Measurements from ENCODE around the gene PRKG1. TPM values are rescaled to one million over a fixed set of nuclear protein-coding genes. Genes with fewer than 3 reads are reported as not detected.
"Not testable (repeated sequence)": the region's sequence is repeated elsewhere in the genome, so short reads cannot be mapped to it uniquely, and the experiment has no call there.

The PRKG1 gene
- total and polyA plus RNA-seq, 2 experiments from 2014 or later: 18.2 to 21.1 TPM

GRCh38 chr10:51159841-51160240 lies 85.6 kb downstream of the PRKG1 start:
- Mint-ChIP-seq H3K27ac (no peak overlapping the region), H3K36me3 (ENCODE audit: low read depth) (peaks cover 22% of the 10 kb centered on the region), H3K27me3 (ENCODE audit: insufficient read depth, low read depth, poor library complexity) (no peaks in the 10 kb centered on the region), H3K4me1 (peaks cover 17% of the 10 kb centered on the region), H3K4me3 (no peak overlapping the region), H3K9me3 (peaks cover 19% of the 10 kb centered on the region)
- Histone ChIP-seq H3K79me2 (replicated peaks; ENCODE audit: insufficient read depth) (no peaks in the 10 kb centered on the region), H3K27me3 (ENCODE audit: insufficient read depth) (no peaks in the 10 kb centered on the region), H3F3A (replicated peaks; ENCODE audit: low read depth) (no peaks in the 10 kb centered on the region), H2AFZ (no peak overlapping the region), H3K4me2 (no peak overlapping the region), H3K4me3 (no peak overlapping the region), H3K4me1 (ENCODE audit: insufficient read depth) (peaks cover 12% of the 10 kb centered on the region), H3K9me2 (ENCODE audit: insufficient read depth) (no peaks in the 10 kb centered on the region), H3K27ac (ENCODE audit: low read depth) (no peak overlapping the region), H3K36me3 (ENCODE audit: insufficient read depth) (no peaks in the 10 kb centered on the region), H4K20me1 (replicated peaks; ENCODE audit: insufficient read depth) (no peaks in the 10 kb centered on the region)
- ATAC-seq: no peak
- DNase-seq (ENCODE audit: low spot score): no peak
- TF ChIP-seq EZH2 (IDR thresholded peaks at IDR 0.05; ENCODE audit: low read depth, unreplicated experiment): no peak

- Histone ChIP-seq H3K79me2 (replicated peaks; ENCODE audit: insufficient read depth) (no peaks in the 10 kb centered on the region), H2AFZ (no peak overlapping the region), H3K9me2 (ENCODE audit: insufficient read depth) (no peaks in the 10 kb centered on the region), H3K27ac (ENCODE audit: low read depth) (no peak overlapping the region), H3F3A (replicated peaks; ENCODE audit: low read depth) (no peaks in the 10 kb centered on the region), H3K4me1 (ENCODE audit: insufficient read depth) (peaks cover 5% of the 10 kb centered on the region), H3K36me3 (ENCODE audit: insufficient read depth) (no peaks in the 10 kb centered on the region), H4K20me1 (replicated peaks; ENCODE audit: insufficient read depth) (no peaks in the 10 kb centered on the region), H3K4me2 (0 out of 2 replicates have a peak overlapping the region, but pooled peaks have one; percentile 22), H3K4me3 (no peak overlapping the region), H3K27me3 (ENCODE audit: insufficient read depth) (no peaks in the 10 kb centered on the region)
- ATAC-seq: peak; percentile 95
- Mint-ChIP-seq H3K4me1 (peaks cover 13% of the 10 kb centered on the region), H3K27me3 (ENCODE audit: insufficient read depth, low read depth, poor library complexity) (no peaks in the 10 kb centered on the region), H3K4me3 (no peak overlapping the region), H3K9me3 (peaks cover 20% of the 10 kb centered on the region), H3K27ac (no peak overlapping the region), H3K36me3 (ENCODE audit: low read depth) (peaks cover 26% of the 10 kb centered on the region)
- TF ChIP-seq JUNB (IDR thresholded peaks at IDR 0.05; ENCODE audit: unreplicated experiment) (no peak), EZH2phosphoT487 (IDR thresholded peaks at IDR 0.05; ENCODE audit: unreplicated experiment) (no peak), ZNF114 (CRISPR knock-in tag; IDR thresholded peaks at IDR 0.05) (no peak), NANOG (IDR thresholded peaks at IDR 0.05; ENCODE audit: borderline replicate concordance) (no peak), CTCF (conservative IDR thresholded peaks at IDR 0.05; ENCODE audit: low read depth in 2 of 2) (no peak), REST (IDR thresholded peaks at IDR 0.05; ENCODE audit: unreplicated experiment) (no peak), POLR2AphosphoS5 (IDR thresholded peaks at IDR 0.05; ENCODE audit: low read depth) (no peak), STAT1 (IDR thresholded peaks at IDR 0.05; ENCODE audit: unreplicated experiment) (no peak), EZH2 (IDR thresholded peaks at IDR 0.05; ENCODE audit: low read depth, unreplicated experiment) (no peak)
- peak; percentile 75 for DNase-seq (ENCODE audit: low spot score)
Observed at GRCh38 chr10:51162002-51162401, 87.7 kb downstream of the PRKG1 start.

- not testable (repeated sequence) for H3K27ac ChIP-seq (ENCODE audit: low read depth); DNase-seq (ENCODE audit: low spot score); H3K79me2 ChIP-seq (replicated peaks; ENCODE audit: insufficient read depth); H2AFZ ChIP-seq; H3K9me2 ChIP-seq (ENCODE audit: insufficient read depth); H3K4me3 ChIP-seq; H3F3A ChIP-seq (replicated peaks; ENCODE audit: low read depth); ATAC-seq; H3K27me3 ChIP-seq (ENCODE audit: insufficient read depth); H4K20me1 ChIP-seq (replicated peaks; ENCODE audit: insufficient read depth); H3K36me3 ChIP-seq (ENCODE audit: insufficient read depth); H3K27me3 Mint-ChIP-seq (ENCODE audit: insufficient read depth, low read depth, poor library complexity); H3K27ac Mint-ChIP-seq; H3K4me3 Mint-ChIP-seq; H3K4me2 ChIP-seq
- H3K9me3 Mint-ChIP-seq: peaks cover 20% of the 10 kb centered on the region
- peaks cover 20% of the 10 kb centered on the region for H3K4me1 Mint-ChIP-seq
- H3K4me1 ChIP-seq (ENCODE audit: insufficient read depth): peaks cover 14% of the 10 kb centered on the region
- H3K36me3 Mint-ChIP-seq (ENCODE audit: low read depth): peaks cover 26% of the 10 kb centered on the region
Observed at GRCh38 chr10:51163380-51164049, 89.2 kb downstream of the PRKG1 start.

Measured in GM23338 (cell line).